HepG2 (cell line): Measurements from ENCODE around the gene CITED4. TPM values are rescaled to one million over a fixed set of nuclear protein-coding genes. Genes with fewer than 3 reads are reported as not detected.
A peak's percentile ranks its signal among the peaks of the same experiment; 100 is the strongest.

Source experiments
- ATF1 ChIP-seq: IDR thresholded peaks from 2 replicates; pipeline ENCODE4 v1.6.1; 2016; ENCODE audit warnings: mild to moderate bottlenecking, control low read depth
- CREM ChIP-seq, 2 experiments: sonication (generic) in 1 of 2; formaldehyde crosslinking in 1 of 2; IDR thresholded peaks; 2 replicates each; pipeline versions ENCODE4 v1.4.0 to v1.6.1; 2016 to 2020; ENCODE audit warnings: antibody characterized with exemption in 1 of 2, mild to moderate bottlenecking in 1 of 2, missing genetic modification reagents in 1 of 2
- EED ChIP-seq: sonication (generic); formaldehyde crosslinking; IDR thresholded peaks from 2 replicates; pipeline ENCODE4 v1.5.0; 2020; ENCODE audit warnings: mild to moderate bottlenecking, missing genetic modification reagents
- HMG20B ChIP-seq: conservative IDR thresholded peaks from 2 replicates; pipeline ENCODE4 v1.6.1; 2016; ENCODE audit warnings: missing genetic modification reagents, missing compliant biosample characterization
- NR2F2 ChIP-seq: IDR thresholded peaks from 2 replicates; pipeline ENCODE4 v1.6.1; 2012; ENCODE audit warnings: low read depth, inconsistent platforms, borderline replicate concordance
- PAX8 ChIP-seq: sonication (generic); formaldehyde crosslinking; IDR thresholded peaks from 2 replicates; pipeline ENCODE4 v1.8.0; 2022; ENCODE audit warnings: mild to moderate bottlenecking, missing genetic modification reagents, borderline replicate concordance
- RNF2 ChIP-seq: fragments of 450-650 bp; conservative IDR thresholded peaks from 2 replicates; pipeline ENCODE4 v1.6.1; 2016; ENCODE audit warnings: low read depth
- SMARCE1 ChIP-seq: fragments of 450-650 bp; IDR thresholded peaks from 2 replicates; pipeline ENCODE4 v1.6.1; 2017; ENCODE audit warnings: borderline replicate concordance
- SMC3 ChIP-seq: IDR thresholded peaks from 2 replicates; pipeline ENCODE4 v1.6.1; 2011; ENCODE audit warnings: low read length, improper control_type of control experiment
- STAT6 ChIP-seq: sonication (generic); formaldehyde crosslinking; IDR thresholded peaks from 2 replicates; pipeline ENCODE4 v1.4.0; 2020; ENCODE audit warnings: missing genetic modification reagents, mild to moderate bottlenecking, borderline replicate concordance
- SUZ12 ChIP-seq: fragments of 150-350 bp; IDR thresholded peaks from 2 replicates; pipeline ENCODE4 v1.6.1; 2014; ENCODE audit warnings: low read depth, low read length
- WIZ ChIP-seq: sonication (generic); formaldehyde crosslinking; IDR thresholded peaks from 2 replicates; pipeline ENCODE4 v1.5.1; 2020; ENCODE audit warnings: mild to moderate bottlenecking, missing genetic modification reagents
- ZBTB43 ChIP-seq: sonication (generic); formaldehyde crosslinking; conservative IDR thresholded peaks from 2 replicates; pipeline ENCODE4 v1.4.0; 2020; ENCODE audit warnings: missing genetic modification reagents
- ZNF343 ChIP-seq: sonication (generic); formaldehyde crosslinking; IDR thresholded peaks from 2 replicates; pipeline ENCODE4 v1.4.0; 2020; ENCODE audit warnings: mild to moderate bottlenecking, missing genetic modification reagents
- ZNF550 ChIP-seq: sonication (generic); formaldehyde crosslinking; IDR thresholded peaks from 2 replicates; pipeline ENCODE4 v1.4.0; 2020; ENCODE audit warnings: mild to moderate bottlenecking, missing genetic modification reagents, borderline replicate concordance
- ZNF556 ChIP-seq: sonication (generic); formaldehyde crosslinking; IDR thresholded peaks from 2 replicates; pipeline ENCODE4 v1.4.0; 2020; ENCODE audit warnings: mild to moderate bottlenecking, missing genetic modification reagents, borderline replicate concordance
- ZNF770 ChIP-seq: sonication (generic); formaldehyde crosslinking; IDR thresholded peaks from 2 replicates; pipeline ENCODE4 v1.5.0; 2020; ENCODE audit warnings: mild to moderate bottlenecking, missing genetic modification reagents
- polyA plus RNA-seq, 8 experiments: library from polyadenylated mRNA; depleted of rRNA in 3 of 8; stranded (reverse) in 7 of 8; unstranded in 1 of 8; fragments of >200 nt; fragmentation: Illumina TruSeq in 4 of 8; extraction: Trizol in 4 of 8; gene quantifications; 2 replicates each; pipeline versions ENCODE4 v1.2.1 to v1.2.3, GENCODE V29; 2011 to 2016; ENCODE audit warnings: low read depth in 4 of 8, missing spikeins in 1 of 8, mixed read lengths in 1 of 8; ENCODE audit not compliant: insufficient read depth in 1 of 8
- total RNA-seq, 5 experiments: library from RNA; depleted of rRNA; stranded (reverse); fragments of >200 nt; fragmentation: Illumina TruSeq; extraction: Trizol; gene quantifications; 2 replicates each; pipeline ENCODE4 v1.2.3, GENCODE V29; 2016; ENCODE audit warnings: low read depth in 1 of 5
- TF ChIP-seq, protein P1 (sequence below): sonication (generic); formaldehyde crosslinking; IDR thresholded peaks from 2 replicates; pipeline ENCODE4 v1.5.1; 2020; ENCODE audit warnings: missing genetic modification reagents, mild to moderate bottlenecking, borderline replicate concordance
- TF ChIP-seq, protein P2 (sequence below): IDR thresholded peaks from 2 replicates; pipeline ENCODE4 v1.6.1; 2018; ENCODE audit warnings: missing genetic modification reagents, mild to moderate bottlenecking, missing compliant biosample characterization

CITED4 gene
- total and polyA plus RNA-seq, 2 of the 13 experiments (the other 11 are each of a cell fraction or from before 2014, with no cell fraction given), result 1.5 to 9.9 TPM

DNA sequence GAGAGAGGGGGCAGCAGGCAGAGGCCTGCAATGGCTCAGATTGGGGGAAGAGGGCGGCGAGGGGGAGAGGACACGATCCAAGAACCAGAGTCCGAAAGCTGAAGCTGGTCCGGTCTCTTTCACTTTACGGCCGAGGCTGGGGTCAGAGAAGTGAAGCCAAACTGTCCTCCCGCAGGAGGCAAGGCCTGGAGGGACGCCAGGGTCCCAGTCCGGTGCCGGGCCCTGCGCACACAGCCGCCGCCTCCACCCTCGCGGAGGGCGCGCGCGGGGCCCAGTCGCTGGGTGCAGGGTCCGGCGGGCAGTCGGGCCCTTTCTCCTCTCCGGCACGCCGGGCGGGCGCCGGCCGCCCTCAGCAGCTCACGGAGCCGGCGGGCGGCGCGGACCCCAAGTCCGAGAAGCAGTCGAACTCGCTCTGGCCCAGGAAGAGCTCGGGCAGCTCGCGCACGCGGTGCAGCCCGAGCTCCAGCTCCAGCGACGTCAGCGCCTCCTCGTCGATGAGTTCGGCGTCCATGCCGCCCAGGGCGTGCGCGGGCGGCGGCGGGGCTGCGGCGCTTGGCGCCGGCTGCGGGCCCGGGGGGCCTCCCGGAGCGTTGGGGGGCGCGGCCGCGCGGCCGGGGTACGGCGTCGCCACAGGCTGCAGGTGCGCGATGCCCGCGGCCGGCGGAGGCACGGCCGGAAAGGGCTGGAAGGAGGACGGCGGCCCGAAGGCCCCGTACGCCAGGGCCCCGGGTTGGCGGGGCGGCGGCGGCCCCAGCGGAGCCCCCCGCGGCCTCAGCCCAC, 749 bp downstream of the CITED4 start (continued):
- TF ChIP-seq STAT6 (CRISPR knock-in tag) (no peak), ATF1 (CRISPR knock-in tag) (no peak), ZNF770 (CRISPR knock-in tag) (peak; percentile 51; the same call in 1 of the 2 replicates), WIZ (CRISPR knock-in tag) (no peak), SUZ12 (no peak), EED (no peak), SMC3 (no peak), ZNF550 (no peak), HMG20B (CRISPR knock-in tag) (no peak), RNF2 (peak; percentile 55), PAX8 (peak; percentile 15; the same call in 1 of the 2 replicates), NR2F2 (no peak), CREM (IDR thresholded peaks at IDR 0.05) (no peak), CREM (CRISPR knock-in tag; IDR thresholded peaks at IDR 0.05) (no peak), SMARCE1 (no peak), ZNF343 (CRISPR knock-in tag) (no peak), ZBTB43 (0 out of 2 replicates have a peak, but pooled peaks have one; percentile 17), ZNF556 (CRISPR knock-in tag) (no peak)
- TF ChIP-seq, protein P1, sequence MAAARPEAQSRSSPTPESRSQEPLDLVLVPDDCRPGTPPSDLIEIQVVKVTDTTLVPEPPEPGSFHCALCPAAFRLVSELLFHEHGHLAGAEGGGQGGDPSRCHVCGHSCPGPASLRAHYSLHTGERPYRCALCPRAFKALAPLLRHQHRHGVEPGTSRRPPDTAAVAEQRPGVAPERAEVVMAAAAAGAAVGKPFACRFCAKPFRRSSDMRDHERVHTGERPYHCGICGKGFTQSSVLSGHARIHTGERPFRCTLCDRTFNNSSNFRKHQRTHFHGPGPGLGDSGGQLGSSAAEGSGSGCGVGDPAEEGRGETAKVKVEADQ, result 0 out of 2 replicates have a peak, but pooled peaks have one; percentile 33
- TF ChIP-seq, protein P2, sequence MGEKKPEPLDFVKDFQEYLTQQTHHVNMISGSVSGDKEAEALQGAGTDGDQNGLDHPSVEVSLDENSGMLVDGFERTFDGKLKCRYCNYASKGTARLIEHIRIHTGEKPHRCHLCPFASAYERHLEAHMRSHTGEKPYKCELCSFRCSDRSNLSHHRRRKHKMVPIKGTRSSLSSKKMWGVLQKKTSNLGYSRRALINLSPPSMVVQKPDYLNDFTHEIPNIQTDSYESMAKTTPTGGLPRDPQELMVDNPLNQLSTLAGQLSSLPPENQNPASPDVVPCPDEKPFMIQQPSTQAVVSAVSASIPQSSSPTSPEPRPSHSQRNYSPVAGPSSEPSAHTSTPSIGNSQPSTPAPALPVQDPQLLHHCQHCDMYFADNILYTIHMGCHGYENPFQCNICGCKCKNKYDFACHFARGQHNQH (CRISPR knock-in tag), result no peak
